HG02885 (cell line): ENCODE results near the gene SRGAP2C.
"Not testable (repeated sequence)": the region's sequence is repeated elsewhere in the genome, so short reads cannot be mapped to it uniquely, and the experiment has no call there.

Experiments
- ATAC-seq: cut with Tn5 transposase; IDR thresholded peaks from one replicate; pipeline ENCODE4 v1.9.1; 2021; ENCODE audit warnings: mild to moderate bottlenecking; ENCODE audit not compliant: unreplicated experiment, poor library complexity

The SRGAP2C gene

GRCh38 chr1:121271143-121271715 is 86.5 kb downstream of the SRGAP2C start:
- peak; percentile 54 for ATAC-seq

DNA sequence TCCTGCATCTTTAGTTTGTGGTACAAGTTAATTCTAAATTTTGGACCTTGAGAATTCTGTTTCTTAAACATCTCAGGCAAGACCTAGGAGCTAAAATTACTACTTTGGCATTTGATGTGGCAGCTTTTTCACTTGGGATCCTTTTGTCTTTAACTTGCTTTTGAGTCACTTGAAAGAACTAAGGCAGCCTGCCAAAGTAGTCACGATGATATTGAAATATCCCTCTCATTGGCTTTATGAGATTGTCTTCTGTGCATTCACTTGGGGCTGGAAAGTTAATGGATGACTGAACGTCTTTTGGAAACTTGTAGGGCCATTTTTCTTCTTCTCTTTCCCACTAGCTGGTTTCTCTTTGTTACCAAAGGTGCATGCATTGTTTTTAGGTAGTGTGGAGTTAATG is 90.7 kb downstream of the SRGAP2C start:
- not testable (repeated sequence) for ATAC-seq

DNA sequence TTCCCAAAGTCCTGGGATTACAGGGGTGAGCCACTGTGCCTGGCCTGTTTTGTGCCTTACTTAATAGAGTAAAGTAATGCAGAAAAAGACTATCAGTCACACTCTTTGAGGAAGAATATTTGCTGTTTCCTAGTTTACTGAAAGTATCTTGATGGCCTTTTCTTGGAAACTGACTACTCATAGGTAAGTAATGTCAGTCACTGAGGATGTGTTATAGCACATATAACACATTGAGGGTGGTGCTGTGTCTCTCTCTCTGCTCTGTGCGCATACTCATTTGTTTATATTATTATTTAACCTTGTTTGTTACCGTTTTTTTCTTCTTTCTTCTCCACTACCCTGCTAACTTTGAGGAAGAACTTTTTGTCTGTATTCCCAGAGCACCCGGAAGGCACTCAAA is 93.4 kb downstream of the SRGAP2C start:
- ATAC-seq: not testable (repeated sequence)

GRCh38 chr1:121278777-121279547 is 94.2 kb downstream of the SRGAP2C start:
- ATAC-seq: not testable (repeated sequence)

GRCh38 chr1:121279548-121279898 is 94.7 kb downstream of the SRGAP2C start:
- not testable (repeated sequence) for ATAC-seq

DNA sequence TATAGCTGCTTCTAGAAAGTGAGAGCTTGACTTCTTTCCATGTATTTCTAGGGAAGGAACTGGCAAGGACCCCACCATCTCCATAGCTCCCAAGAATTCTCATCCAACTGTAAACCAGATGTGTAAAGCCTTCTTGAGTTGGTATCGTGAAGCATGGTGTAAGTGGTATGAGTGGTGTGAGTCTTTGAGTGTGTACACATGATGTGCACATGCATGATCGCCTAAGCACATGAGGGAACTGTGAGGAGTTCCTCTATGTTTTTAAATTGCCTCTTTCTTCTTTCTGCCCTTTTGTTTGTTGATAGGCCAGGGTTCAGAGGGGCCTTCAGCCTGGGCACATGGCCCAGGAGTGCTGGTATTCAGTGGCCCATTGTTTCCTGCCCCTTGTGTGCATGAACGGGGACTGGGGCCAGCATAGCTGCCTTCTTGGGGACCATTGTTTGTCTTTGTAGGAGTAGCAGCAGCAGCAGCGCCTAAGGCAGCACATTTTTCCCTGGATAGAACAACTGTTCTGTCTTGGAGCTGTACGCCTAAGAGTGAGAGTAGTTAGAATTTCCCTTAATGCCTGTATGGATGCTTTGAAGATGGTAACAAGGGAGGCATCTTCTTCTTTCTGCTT is 96.0 kb downstream of the SRGAP2C start:
- ATAC-seq: not testable (repeated sequence)

DNA sequence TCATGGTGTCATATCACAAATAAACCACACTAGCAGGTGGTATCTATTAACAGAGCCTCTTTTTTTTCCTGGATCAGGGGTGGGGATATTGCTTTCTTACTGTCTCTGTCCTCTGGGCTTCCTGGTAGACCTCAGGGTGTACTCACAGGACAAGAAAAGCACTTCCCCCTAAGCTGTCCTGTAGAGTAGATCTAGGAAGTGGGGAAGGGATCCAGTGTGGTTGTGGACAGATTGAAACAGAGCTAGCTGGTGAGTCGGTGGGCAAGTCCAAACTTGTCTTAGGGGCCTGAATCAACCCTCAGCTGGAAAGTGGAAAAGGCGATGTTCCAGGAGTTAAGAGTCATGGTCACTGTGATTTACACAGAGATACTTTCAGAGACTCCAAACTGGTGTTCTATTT is 96.7 kb downstream of the SRGAP2C start:
- ATAC-seq: not testable (repeated sequence)

DNA sequence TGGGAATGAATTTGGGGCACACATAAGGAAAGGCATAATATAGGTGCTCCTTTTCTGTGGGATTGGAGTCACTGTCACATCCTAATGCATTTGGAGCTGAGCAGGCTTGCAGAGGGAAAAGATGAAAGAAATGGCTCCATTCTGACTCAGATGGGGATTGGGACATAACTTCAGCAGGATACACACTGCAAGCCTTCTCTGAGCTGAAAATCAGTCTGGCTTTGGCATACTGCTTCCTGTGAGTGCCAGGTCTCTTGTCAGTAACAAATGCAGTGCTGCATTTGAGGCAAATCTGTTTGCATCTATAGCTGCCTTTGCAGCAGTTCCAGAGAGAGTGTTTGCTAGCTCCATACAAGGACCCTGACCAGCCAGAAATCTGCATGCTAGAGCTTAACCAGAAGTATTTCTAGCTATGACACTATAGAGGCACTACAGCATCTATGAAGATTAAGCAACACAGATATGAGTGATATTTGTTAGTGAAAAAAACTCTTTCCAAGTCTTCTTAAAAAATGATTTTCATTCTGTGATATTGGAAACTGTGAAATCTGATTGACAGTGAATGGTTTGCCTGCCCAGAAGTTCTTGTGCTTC is 98.9 kb downstream of the SRGAP2C start:
- not testable (repeated sequence) for ATAC-seq

GRCh38 chr1:121292590-121292989 is 107.8 kb downstream of the SRGAP2C start:
- not testable (repeated sequence) for ATAC-seq

DNA sequence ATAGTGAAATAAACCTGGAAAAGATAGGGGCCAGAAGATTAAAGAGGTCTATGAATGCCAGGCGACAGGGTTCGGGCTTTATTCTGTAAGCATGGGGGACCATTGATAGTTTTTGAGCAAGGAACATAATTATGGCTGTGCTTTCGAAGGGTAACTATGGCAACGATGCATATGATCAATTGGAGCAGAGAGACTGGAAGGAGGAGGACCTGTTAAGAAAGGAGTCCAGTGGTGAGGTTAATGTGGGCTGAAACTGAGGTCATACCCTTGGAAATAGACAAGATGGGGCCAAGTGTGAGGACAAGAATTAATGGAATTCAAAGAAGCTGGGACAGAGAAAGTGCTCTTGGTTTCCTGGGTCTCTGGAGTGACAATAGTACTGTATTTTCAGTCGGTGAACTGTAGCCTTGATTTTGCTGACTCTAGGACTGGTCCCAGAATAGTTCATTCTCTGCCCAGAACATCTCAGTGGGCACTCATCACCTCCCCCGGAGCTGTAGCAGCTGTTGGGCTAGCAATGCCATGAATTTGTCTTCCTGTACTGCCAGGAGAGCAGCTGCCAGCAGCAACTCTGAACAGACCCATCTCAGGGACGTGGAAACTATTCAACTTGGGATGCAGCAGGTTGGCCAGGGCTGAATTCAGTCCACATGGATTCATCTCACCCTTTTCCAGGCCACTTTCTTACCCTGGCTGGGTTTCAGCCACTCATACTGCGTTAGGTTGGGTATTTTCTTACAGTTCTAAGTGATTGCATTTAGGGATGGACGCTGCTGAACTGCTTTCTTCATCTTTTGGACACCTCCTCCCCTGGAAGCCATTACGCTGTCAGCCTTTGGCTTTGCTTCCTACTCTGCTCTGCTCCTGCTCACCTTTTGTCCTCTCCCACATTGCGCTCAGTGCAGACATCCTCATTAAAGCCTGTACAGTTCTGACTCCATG is 108.8 kb downstream of the SRGAP2C start:
- not testable (repeated sequence) for ATAC-seq

DNA sequence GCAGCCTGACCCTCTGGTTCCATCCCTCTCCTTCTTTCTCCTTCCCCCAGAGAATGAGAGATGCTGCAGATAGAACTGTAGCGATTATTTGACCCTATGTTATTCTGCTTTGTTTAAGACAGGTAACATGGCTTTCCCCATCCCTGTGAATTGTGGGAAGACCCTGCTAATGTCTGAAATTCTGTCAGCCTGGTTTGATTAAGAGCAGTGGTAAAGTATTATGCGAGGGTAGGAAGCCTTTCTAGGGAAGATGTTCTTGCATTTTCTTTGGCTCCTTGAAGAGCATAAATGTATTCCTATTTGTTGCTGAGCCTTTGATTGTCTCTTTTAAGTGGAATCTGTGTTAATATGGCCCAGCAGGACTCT is 109.4 kb downstream of the SRGAP2C start:
- not testable (repeated sequence) for ATAC-seq

DNA sequence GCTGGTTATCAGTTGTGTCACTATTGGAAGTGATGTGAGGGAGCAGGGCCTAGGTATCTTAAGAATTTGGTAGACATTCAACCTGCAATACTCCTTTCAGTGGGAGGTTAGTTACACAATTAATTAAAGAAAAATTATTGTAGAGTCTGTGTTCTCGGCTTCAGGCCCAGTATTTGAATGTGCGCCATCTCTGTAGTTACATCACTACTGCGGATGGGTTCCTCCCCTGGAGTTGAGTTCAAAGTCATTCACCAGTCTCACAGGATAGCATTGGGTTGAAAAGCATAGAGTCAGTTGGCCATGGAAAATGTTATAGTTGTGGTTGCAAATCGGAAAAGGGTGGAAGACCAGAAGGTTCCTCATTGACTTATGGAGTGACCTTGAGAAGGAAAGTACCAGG is 111.8 kb downstream of the SRGAP2C start:
- ATAC-seq: not testable (repeated sequence)

DNA sequence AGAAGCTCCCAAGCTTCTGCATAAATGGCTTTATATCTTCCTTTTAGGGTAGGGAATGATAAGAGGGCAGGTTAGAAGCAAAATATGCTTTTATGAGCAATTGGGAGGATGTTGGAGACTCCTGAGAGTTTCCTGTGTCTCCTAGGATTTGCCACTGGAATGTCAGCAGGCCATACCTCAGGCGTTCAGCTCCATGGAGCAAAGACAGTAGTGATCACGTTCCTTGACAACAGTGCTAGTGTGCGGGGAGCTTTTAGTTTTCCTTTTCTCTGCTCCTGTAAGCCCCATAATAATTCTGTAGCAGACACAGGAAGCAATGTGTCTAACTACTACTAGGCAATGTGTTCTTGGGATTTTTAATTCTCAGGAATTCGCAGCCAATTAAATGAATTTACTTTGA is 113.8 kb downstream of the SRGAP2C start:
- ATAC-seq: not testable (repeated sequence)

- not testable (repeated sequence) for ATAC-seq
Observed at GRCh38 chr1:121299514-121300149, 114.9 kb downstream of the SRGAP2C start.

DNA sequence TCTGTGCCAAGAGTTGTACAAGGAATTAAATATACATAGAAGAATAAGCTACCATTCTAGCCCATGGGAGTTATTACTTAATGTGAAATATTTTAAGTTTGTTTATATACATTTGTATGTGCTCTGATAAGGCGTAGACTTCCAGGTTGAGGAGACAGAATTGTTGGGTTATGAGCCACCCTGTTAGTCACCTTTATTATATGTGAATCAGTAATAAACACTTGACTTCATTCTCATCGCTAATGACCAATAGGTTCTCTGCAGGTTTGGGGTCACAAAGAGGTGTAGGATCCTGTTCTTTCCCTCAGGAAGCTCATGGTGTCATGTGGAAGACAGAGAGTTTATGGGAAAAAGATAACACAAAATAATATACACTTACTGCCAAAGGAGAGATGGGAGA is 117.1 kb downstream of the SRGAP2C start:
- ATAC-seq: not testable (repeated sequence)

- ATAC-seq: not testable (repeated sequence)
Observed at GRCh38 chr1:121307759-121308158, 123.0 kb downstream of the SRGAP2C start.

- not testable (repeated sequence) for ATAC-seq
Observed at GRCh38 chr1:121315509-121315908, 130.7 kb downstream of the SRGAP2C start.

GRCh38 chr1:121316081-121316480 is 131.3 kb downstream of the SRGAP2C start:
- not testable (repeated sequence) for ATAC-seq
